SK-N-SH (cell line): ENCODE data around the gene FANCE. TPM values are rescaled to one million over a fixed set of nuclear protein-coding genes. Genes with fewer than 3 reads are reported as not detected.

Experiments
- CTCF ChIA-PET: fragments of 300-600, 350-600 bp; formaldehyde crosslinking; extraction: SDS; loops from one replicate; lab custom pipeline; 2021; lab: Yijun Ruan, JAX
- POLR2A ChIA-PET: fragments of 350-600 bp; sonication (Branson Sonifier 250); formaldehyde crosslinking; extraction: SDS; loops from one replicate; lab custom pipeline; 2020; ENCODE audit warnings: antibody characterized with exemption, inconsistent platforms; lab: Yijun Ruan, JAX
- DNase-seq: peaks from one replicate; pipeline ENCODE4 v3.0.0; 2012
- H2AFZ ChIP-seq: fragments of 200-600 bp; sonication (generic); 2 replicates; pipeline ENCODE4 v1.8.1; 2016; ENCODE audit warnings: antibody characterized with exemption, mild to moderate bottlenecking, low read depth
- H3F3A ChIP-seq: fragments of 200-600 bp; sonication (generic); replicated peaks from 2 replicates; pipeline ENCODE3; 2016; ENCODE audit warnings: antibody characterized with exemption, mild to moderate bottlenecking; ENCODE audit not compliant: insufficient read depth
- H3K27ac ChIP-seq, 2 experiments: fragments of 200-500 bp in 1 of 2; fragments of 200-600 bp in 1 of 2; sonication (Bioruptor generic) in 1 of 2; sonication (generic), shearing (Covaris generic) in 1 of 2; 2 replicates each; pipeline versions ENCODE4 v1.5.1 to v1.6.1; 2014 to 2016; ENCODE audit warnings: low read depth in 2 of 2, inconsistent platforms in 1 of 2, low read length in 1 of 2, mild to moderate bottlenecking in 1 of 2, mixed read lengths in 1 of 2
- H3K27me3 ChIP-seq: fragments of 200-600 bp; sonication (generic), shearing (Covaris generic); 2 replicates; pipeline ENCODE4 v1.6.1; 2016; ENCODE audit warnings: mixed run types; ENCODE audit not compliant: insufficient read depth
- H3K36me3 ChIP-seq, 2 experiments: fragments of 200-500 bp in 1 of 2; fragments of 200-600 bp in 1 of 2; sonication (Bioruptor generic) in 1 of 2; sonication (generic) in 1 of 2; replicated peaks in 1 of 2; 2 replicates each; pipeline versions ENCODE3 to v1.5.1; 2014 to 2016; ENCODE audit warnings: low read length in 1 of 2, mild to moderate bottlenecking in 1 of 2; ENCODE audit not compliant: insufficient read depth in 2 of 2, control insufficient read depth in 1 of 2
- H3K4me1 ChIP-seq, 2 experiments: fragments of 200-500 bp in 1 of 2; fragments of 200-600 bp in 1 of 2; sonication (Bioruptor generic) in 1 of 2; sonication (generic), shearing (Covaris generic) in 1 of 2; 2 replicates each; pipeline versions ENCODE4 v1.5.1 to v1.6.1; 2014 to 2016; ENCODE audit warnings: low read depth in 1 of 2, low read length in 1 of 2, mixed run types in 1 of 2; ENCODE audit not compliant: insufficient read depth in 2 of 2, control insufficient read depth in 1 of 2
- H3K4me2 ChIP-seq: fragments of 200-600 bp; sonication (generic), shearing (Covaris generic); 2 replicates; pipeline ENCODE4 v1.6.1; 2017; ENCODE audit warnings: mixed run types
- H3K4me3 ChIP-seq, 2 experiments: fragments of 200-500 bp in 1 of 2; fragments of 200-600 bp in 1 of 2; sonication (Bioruptor generic) in 1 of 2; sonication (generic), shearing (Covaris generic) in 1 of 2; 2 replicates each; pipeline versions ENCODE4 v1.5.1 to v1.8.1; 2014 to 2016; ENCODE audit warnings: low read depth in 2 of 2, inconsistent platforms in 1 of 2, low read length in 1 of 2, mild to moderate bottlenecking in 1 of 2, mixed read lengths in 1 of 2, moderate library complexity in 1 of 2
- H3K79me2 ChIP-seq: fragments of 200-600 bp; sonication (generic); 2 replicates; pipeline ENCODE4 v1.8.1; 2017; ENCODE audit warnings: mild to moderate bottlenecking; ENCODE audit not compliant: insufficient read depth
- H3K9ac ChIP-seq: fragments of 200-600 bp; sonication (generic); 2 replicates; pipeline ENCODE4 v1.6.1; 2017; ENCODE audit warnings: mixed run types
- H3K9me2 ChIP-seq: fragments of 200-600 bp; sonication (generic); 2 replicates; pipeline ENCODE4 v1.6.1; 2017; ENCODE audit warnings: mixed run types
- H3K9me3 ChIP-seq: fragments of 200-600 bp; sonication (generic); 2 replicates; pipeline ENCODE4 v1.6.1; 2017; ENCODE audit warnings: mixed run types, mild to moderate bottlenecking, moderate library complexity
- H4K20me1 ChIP-seq: fragments of 200-600 bp; sonication (generic); 2 replicates; pipeline ENCODE4 v1.6.1; 2017; ENCODE audit warnings: mild to moderate bottlenecking, mixed run types; ENCODE audit not compliant: insufficient read depth
- ELF1 ChIP-seq: IDR thresholded peaks from 2 replicates; pipeline ENCODE4 v1.4.0; 2012
- EP300 ChIP-seq, 2 experiments: IDR thresholded peaks; 2 replicates each; pipeline versions ENCODE4 v1.4.0 to v1.6.1; 2012; ENCODE audit warnings: borderline replicate concordance in 1 of 2, low read depth in 1 of 2, low read length in 1 of 2
- FOSL2 ChIP-seq: IDR thresholded peaks from 2 replicates; pipeline ENCODE4 v1.4.0; 2012; ENCODE audit warnings: low read depth, mild to moderate bottlenecking, moderate library complexity, borderline replicate concordance
- FOXM1 ChIP-seq: IDR thresholded peaks from 2 replicates; pipeline ENCODE4 v1.4.0; 2012; ENCODE audit warnings: low read depth, mild to moderate bottlenecking
- GABPA ChIP-seq: IDR thresholded peaks from 2 replicates; pipeline ENCODE4 v1.4.0; 2012; ENCODE audit warnings: low read depth, mild to moderate bottlenecking
- GATA2 ChIP-seq: sonication (generic); formaldehyde crosslinking; IDR thresholded peaks from 2 replicates; pipeline ENCODE4 v1.5.0; 2020; ENCODE audit warnings: mild to moderate bottlenecking, missing genetic modification reagents
- MEF2A ChIP-seq: IDR thresholded peaks from 2 replicates; pipeline ENCODE4 v1.4.0; 2012; ENCODE audit warnings: low read depth, borderline replicate concordance
- RAD21 ChIP-seq: IDR thresholded peaks from 2 replicates; pipeline ENCODE4 v1.6.1; 2012; ENCODE audit warnings: mild to moderate bottlenecking, low read length
- RFX5 ChIP-seq: IDR thresholded peaks from 2 replicates; pipeline ENCODE4 v1.6.1; 2012; ENCODE audit warnings: mild to moderate bottlenecking, improper control_type of control experiment, low read length
- RXRA ChIP-seq: IDR thresholded peaks from 2 replicates; pipeline ENCODE4 v1.4.0; 2012; ENCODE audit warnings: low read depth, mild to moderate bottlenecking, borderline replicate concordance
- SIN3A ChIP-seq: IDR thresholded peaks from 2 replicates; pipeline ENCODE4 v1.6.1; 2012; ENCODE audit warnings: low read depth, mild to moderate bottlenecking, low read length, moderate library complexity, borderline replicate concordance
- TAF1 ChIP-seq: IDR thresholded peaks from 2 replicates; pipeline ENCODE4 v1.6.1; 2012; ENCODE audit warnings: low read depth, mild to moderate bottlenecking, low read length, moderate library complexity, borderline replicate concordance
- YY1 ChIP-seq: IDR thresholded peaks from 2 replicates; pipeline ENCODE4 v1.4.0; 2012; ENCODE audit warnings: low read depth, mild to moderate bottlenecking
- WGBS: methylation state at CpG from one replicate; pipeline ENCODE4 v1.1.6; 2017; ENCODE audit warnings: low lambda C conversion rate; 5-methylcytosine and 5-hydroxymethylcytosine counted together
- polyA plus RNA-seq, 3 experiments: library from polyadenylated mRNA; depleted of rRNA; stranded (reverse); fragments of >200 nt; gene quantifications; 2 replicates each; pipeline ENCODE4 v1.2.3, GENCODE V29; 2012
- TF ChIP-seq, protein P1 (sequence below): IDR thresholded peaks from 2 replicates; pipeline ENCODE4; 2012
- TF ChIP-seq, protein P2 (sequence below): fragments of 150-350 bp; IDR thresholded peaks from 2 replicates; pipeline ENCODE4 v1.6.1; 2016; ENCODE audit warnings: mild to moderate bottlenecking, low read depth, low read length
- TF ChIP-seq, protein P3 (sequence below): IDR thresholded peaks from 2 replicates; pipeline ENCODE4 v1.4.0; 2012; ENCODE audit warnings: low read depth, borderline replicate concordance
- TF ChIP-seq, protein P4 (sequence below): IDR thresholded peaks from 2 replicates; pipeline ENCODE4 v1.4.0; 2012; ENCODE audit warnings: low read depth, borderline replicate concordance

The FANCE gene
- polyA plus RNA-seq, 1 of the 3 experiments (the other 2 are of a cell fraction), result 5.8 TPM

DNA sequence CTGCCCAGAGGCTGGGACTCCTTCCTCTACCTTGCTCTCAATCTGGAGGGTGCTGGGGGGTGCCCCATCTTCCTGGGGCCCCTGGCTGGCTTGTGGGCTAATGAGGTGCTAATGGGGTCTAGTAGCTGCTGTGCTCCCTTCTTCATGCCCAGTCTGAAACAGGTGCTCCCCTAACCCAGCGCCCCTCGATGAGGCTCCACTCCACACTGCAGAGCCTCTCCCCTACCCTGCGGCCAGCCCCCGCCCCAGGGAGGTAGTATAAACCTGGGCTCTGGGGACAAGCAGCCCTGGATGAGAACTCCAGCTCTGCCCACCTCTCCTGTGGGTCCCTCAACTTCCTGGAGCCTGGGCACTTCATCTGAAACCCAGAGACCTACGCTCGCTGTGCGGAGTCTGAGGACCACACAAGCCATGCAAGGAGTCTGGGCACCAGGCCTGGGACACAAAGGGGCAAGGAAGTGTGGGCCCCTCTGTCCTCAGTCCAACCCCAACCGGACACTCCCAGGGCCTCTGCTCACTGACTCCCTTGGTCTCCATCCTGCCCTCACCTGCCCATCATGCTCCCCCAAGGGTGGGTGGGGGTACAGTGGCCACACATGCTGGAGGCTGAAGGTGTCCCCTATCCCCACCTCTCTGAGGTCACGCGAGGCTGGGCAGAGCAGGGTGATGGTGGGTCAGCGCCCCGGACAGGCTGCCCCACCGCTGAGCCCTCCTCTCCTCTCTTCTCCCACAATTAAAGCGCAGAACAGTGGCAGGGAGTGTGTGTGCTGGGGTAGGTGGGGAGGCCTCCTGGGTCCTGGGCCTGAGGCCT, 22.2 kb downstream of the FANCE start (continued):
- TF ChIP-seq ELF1, result no peak
- TF ChIP-seq, protein P1, sequence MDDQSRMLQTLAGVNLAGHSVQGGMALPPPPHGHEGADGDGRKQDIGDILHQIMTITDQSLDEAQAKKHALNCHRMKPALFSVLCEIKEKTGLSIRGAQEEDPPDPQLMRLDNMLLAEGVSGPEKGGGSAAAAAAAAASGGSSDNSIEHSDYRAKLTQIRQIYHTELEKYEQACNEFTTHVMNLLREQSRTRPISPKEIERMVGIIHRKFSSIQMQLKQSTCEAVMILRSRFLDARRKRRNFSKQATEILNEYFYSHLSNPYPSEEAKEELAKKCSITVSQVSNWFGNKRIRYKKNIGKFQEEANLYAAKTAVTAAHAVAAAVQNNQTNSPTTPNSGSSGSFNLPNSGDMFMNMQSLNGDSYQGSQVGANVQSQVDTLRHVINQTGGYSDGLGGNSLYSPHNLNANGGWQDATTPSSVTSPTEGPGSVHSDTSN, result no peak
- TF ChIP-seq GABPA, result no peak

DNA sequence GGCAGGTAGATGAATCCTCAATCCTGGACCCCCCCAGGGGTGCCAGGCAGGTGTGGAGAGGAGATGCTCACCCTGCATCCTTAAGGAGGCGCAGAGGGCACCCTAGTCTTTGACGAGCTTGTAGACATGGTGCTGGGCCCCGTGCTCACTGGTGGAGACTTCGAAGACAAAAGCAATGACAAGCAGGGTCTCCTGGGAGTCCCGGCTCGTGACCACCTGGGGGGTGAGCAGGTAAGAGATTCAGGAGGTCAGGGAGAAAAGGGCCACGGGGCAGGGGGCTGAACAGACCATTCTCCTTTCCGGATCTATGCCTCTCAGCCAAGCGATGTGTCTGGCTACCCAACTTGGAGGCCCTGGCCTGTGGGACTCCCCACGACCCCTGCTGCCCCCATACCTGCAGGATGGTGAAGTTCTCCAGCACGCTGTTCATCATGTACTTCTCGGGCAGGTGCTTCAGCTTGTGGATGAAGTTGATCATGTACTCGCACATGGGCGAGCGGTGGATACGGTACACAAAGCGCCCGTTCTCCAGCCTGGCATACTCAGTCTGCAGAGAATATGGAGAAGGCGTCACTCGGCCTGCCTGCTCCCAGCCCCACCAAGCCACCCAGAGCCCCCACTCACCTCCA, 22.9 kb downstream of the FANCE start:
- Histone ChIP-seq H2AFZ (no peak overlapping the region), H3K36me3 (peaks cover 22% of the 10 kb centered on the region in 2 experiments), H3K4me2 (no peak overlapping the region), H3K27ac (no peak overlapping the region), H3K79me2 (peaks cover 19% of the 10 kb centered on the region), H3K4me3 (no peak overlapping the region), H3K9me3 (no peaks in the 10 kb centered on the region), H3K4me1 (peaks cover 16 to 19% of the 10 kb centered on the region in 2 experiments; a peak in 3 of 4 replicates), H3K9ac (no peak overlapping the region), H4K20me1 (peaks cover 32% of the 10 kb centered on the region), H3F3A (peaks cover 37% of the 10 kb centered on the region), H3K27me3 (no peaks in the 10 kb centered on the region), H3K9me2 (no peaks in the 10 kb centered on the region)
- ChIA-PET CTCF (no interaction called here), POLR2A (interaction anchor here (1.7 kb wide), 1 partner anchor 17 kb away, joined by 6 read pairs; no protein-coding TSS in a partner anchor)
- no peak for DNase-seq
- TF ChIP-seq GATA2 (CRISPR knock-in tag), result no peak
- TF ChIP-seq, protein P2, sequence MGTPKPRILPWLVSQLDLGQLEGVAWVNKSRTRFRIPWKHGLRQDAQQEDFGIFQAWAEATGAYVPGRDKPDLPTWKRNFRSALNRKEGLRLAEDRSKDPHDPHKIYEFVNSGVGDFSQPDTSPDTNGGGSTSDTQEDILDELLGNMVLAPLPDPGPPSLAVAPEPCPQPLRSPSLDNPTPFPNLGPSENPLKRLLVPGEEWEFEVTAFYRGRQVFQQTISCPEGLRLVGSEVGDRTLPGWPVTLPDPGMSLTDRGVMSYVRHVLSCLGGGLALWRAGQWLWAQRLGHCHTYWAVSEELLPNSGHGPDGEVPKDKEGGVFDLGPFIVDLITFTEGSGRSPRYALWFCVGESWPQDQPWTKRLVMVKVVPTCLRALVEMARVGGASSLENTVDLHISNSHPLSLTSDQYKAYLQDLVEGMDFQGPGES, result no peak
- no peak for TF ChIP-seq RFX5
- TF ChIP-seq FOSL2, result no peak
- TF ChIP-seq TAF1, result no peak
- WGBS, result 93% methylated on average over 14 of the region's 20 CpGs

DNA sequence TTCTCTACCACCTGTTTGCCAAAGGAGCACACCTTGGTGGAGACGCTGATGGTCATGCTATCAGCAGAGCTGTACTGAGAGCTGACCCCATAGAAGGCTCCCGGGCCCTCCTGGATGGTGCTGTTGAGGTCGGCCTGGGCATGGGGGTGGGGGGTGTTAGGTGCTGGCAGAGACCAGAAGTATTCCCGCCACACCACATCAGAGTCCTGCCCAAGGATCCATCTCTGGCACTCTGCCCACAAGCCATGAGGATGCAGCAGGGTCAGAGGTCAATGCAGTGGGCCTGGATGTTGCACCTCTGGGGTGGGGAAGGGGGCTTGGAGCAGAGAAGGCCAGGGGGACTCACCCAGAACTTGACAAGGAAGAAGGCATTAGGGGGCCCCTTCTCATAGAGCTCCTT, 23.4 kb downstream of the FANCE start:
- peaks cover 11 to 14% of the 10 kb centered on the region in 2 experiments; a peak in 3 of 4 replicates for H3K4me1 ChIP-seq
- peaks cover 27% of the 10 kb centered on the region for H4K20me1 ChIP-seq
- H3K79me2 ChIP-seq, result peaks cover 14% of the 10 kb centered on the region
- H3K27ac ChIP-seq, result no peak overlapping the region
- peaks cover 17% of the 10 kb centered on the region in 2 experiments for H3K36me3 ChIP-seq
- no peaks in the 10 kb centered on the region for H3K27me3 ChIP-seq
- ChIA-PET CTCF (no interaction called here), POLR2A (interaction anchor here (1.7 kb wide), 1 partner anchor 16 kb away, joined by 6 read pairs; no protein-coding TSS in a partner anchor)
- H3K9me2 ChIP-seq, result no peaks in the 10 kb centered on the region
- H3K4me2 ChIP-seq, result no peak overlapping the region
- H3F3A ChIP-seq, result peaks cover 32% of the 10 kb centered on the region
- H3K4me3 ChIP-seq, result no peak overlapping the region
- WGBS, result 95% methylated on average over 4 of the region's 4 CpGs
- H2AFZ ChIP-seq, result no peak overlapping the region
- H3K9me3 ChIP-seq, result no peaks in the 10 kb centered on the region
- H3K9ac ChIP-seq, result no peak overlapping the region
- no peak for DNase-seq
- TF ChIP-seq EP300 (IDR thresholded peaks at IDR 0.05; ENCODE audit: borderline replicate concordance in 1 of 2, low read depth in 1 of 2, low read length in 1 of 2) (no peak), FOSL2 (no peak), YY1 (no peak), ELF1 (no peak), MEF2A (no peak), RXRA (no peak), RAD21 (no peak), FOXM1 (no peak), SIN3A (no peak), GABPA (no peak)
- TF ChIP-seq, protein P1, result no peak
- TF ChIP-seq, protein P3, sequence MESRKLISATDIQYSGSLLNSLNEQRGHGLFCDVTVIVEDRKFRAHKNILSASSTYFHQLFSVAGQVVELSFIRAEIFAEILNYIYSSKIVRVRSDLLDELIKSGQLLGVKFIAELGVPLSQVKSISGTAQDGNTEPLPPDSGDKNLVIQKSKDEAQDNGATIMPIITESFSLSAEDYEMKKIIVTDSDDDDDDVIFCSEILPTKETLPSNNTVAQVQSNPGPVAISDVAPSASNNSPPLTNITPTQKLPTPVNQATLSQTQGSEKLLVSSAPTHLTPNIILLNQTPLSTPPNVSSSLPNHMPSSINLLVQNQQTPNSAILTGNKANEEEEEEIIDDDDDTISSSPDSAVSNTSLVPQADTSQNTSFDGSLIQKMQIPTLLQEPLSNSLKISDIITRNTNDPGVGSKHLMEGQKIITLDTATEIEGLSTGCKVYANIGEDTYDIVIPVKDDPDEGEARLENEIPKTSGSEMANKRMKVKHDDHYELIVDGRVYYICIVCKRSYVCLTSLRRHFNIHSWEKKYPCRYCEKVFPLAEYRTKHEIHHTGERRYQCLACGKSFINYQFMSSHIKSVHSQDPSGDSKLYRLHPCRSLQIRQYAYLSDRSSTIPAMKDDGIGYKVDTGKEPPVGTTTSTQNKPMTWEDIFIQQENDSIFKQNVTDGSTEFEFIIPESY, result no peak
- TF ChIP-seq, protein P4, sequence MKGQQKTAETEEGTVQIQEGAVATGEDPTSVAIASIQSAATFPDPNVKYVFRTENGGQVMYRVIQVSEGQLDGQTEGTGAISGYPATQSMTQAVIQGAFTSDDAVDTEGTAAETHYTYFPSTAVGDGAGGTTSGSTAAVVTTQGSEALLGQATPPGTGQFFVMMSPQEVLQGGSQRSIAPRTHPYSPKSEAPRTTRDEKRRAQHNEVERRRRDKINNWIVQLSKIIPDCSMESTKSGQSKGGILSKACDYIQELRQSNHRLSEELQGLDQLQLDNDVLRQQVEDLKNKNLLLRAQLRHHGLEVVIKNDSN, result no peak
